Measurements from ENCODE around the gene KIF4A.

- TF ChIP-seq POLR2AphosphoS5 (IDR thresholded peaks at IDR 0.05), result no peak
- TF ChIP-seq, protein P1, sequence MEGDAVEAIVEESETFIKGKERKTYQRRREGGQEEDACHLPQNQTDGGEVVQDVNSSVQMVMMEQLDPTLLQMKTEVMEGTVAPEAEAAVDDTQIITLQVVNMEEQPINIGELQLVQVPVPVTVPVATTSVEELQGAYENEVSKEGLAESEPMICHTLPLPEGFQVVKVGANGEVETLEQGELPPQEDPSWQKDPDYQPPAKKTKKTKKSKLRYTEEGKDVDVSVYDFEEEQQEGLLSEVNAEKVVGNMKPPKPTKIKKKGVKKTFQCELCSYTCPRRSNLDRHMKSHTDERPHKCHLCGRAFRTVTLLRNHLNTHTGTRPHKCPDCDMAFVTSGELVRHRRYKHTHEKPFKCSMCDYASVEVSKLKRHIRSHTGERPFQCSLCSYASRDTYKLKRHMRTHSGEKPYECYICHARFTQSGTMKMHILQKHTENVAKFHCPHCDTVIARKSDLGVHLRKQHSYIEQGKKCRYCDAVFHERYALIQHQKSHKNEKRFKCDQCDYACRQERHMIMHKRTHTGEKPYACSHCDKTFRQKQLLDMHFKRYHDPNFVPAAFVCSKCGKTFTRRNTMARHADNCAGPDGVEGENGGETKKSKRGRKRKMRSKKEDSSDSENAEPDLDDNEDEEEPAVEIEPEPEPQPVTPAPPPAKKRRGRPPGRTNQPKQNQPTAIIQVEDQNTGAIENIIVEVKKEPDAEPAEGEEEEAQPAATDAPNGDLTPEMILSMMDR (IDR thresholded peaks at IDR 0.05), result no peak
Measured at GRCh38 chrX:70453024-70453618, 163.2 kb downstream of the KIF4A start.
